NCI-H2107 treated with DMSO at 0.1 percent for 48 hours (cell line): ENCODE data around the gene MPPED2.

Source experiments
- DNase-seq: peaks from one replicate; lab custom pipeline; 2025; ENCODE audit not compliant: unreplicated experiment; lab: John Stamatoyannopoulos, UW

MPPED2 gene

GRCh38 chr11:30535818-30536217, 50.3 kb downstream of the MPPED2 start:
- no peak for DNase-seq

- no peak for DNase-seq
Measured at GRCh38 chr11:30533445-30533947, 52.7 kb downstream of the MPPED2 start.

GRCh38 chr11:30527566-30527965, 58.6 kb downstream of the MPPED2 start:
- no peak for DNase-seq

GRCh38 chr11:30526558-30526957, 59.6 kb downstream of the MPPED2 start:
- DNase-seq, result no peak

GRCh38 chr11:30522536-30523243, 63.5 kb downstream of the MPPED2 start:
- no peak for DNase-seq

GRCh38 chr11:30521297-30522071, 64.7 kb downstream of the MPPED2 start:
- no peak for DNase-seq

DNA sequence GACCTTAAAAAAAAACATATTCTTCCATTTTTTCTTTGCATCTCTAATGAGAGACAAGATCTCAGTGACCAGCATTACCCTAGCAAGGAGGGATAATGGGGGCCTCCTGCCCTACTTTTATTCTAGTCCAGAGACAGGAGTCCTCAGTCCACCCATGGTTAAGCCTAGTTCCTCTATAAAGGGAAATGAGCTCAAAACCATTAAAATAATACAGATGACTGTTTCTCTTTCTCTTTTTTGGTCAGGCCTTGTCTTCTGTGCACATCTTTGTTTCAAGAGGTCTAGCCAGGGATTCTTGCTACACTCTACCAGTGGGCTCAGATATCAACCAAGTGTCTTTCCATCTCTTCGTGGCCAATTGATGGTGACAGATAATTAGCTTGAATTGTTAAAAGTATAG, 73.1 kb downstream of the MPPED2 start:
- DNase-seq, result no peak

GRCh38 chr11:30511408-30511807, 74.7 kb downstream of the MPPED2 start:
- DNase-seq, result no peak

DNA sequence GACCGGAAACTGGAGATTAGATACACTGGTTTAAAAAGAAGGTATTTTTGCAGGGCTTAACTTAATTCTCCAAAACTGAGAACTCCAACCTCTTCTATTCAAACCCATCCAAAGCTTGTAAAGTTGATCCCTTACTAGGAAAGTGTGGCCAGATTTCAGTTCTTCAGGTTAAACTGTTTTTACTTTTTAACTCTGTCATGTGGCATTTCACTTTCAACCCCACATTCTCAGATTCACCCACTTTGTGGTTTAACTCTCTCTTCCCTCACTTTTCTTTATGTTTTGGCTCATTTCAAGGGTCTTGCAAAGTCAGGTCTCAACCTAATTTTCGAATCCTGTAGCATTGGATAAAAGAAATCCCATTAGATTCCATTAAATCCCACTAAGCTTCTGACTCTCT, 75.4 kb downstream of the MPPED2 start:
- no peak for DNase-seq

DNA sequence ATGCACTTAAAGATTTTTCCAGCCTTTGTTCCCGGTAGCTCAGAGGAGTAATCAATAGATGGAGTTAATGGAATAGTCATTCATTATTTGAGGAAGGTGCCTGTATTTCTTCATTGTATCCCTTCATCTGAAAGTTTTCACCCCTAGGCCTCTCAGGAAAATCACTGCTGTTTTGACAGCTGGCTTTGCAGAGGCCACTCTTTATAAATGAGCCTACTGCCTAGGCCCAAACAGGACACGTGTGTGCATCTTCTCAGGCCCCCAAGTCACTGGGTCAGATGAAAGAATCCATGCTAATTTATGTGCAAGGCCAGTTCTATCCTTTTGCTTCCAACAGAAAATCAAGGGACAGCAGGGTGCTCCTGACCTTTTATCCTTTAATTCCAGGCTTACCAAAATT, 76.8 kb downstream of the MPPED2 start:
- DNase-seq, result no peak

- DNase-seq, result no peak
Measured at GRCh38 chr11:30508594-30508993, 77.6 kb downstream of the MPPED2 start.

DNA sequence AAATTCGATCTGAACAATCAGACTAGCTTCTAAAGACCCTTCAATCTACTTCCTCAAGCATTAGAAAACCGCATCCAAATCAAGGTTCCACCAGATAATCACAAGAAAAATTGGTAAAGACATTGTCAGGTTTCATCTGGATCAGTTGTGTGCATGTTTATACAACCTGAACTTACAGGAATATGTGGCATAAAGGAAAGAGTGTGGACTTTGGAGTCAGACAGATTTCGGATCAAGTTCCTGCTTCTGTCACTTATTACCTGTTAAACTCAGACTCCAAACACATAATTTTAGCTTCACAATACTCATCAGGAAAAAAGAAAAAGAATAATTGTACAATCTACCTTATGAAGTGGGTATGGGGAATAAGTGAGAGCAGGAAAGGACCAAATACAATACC, 80.5 kb downstream of the MPPED2 start:
- DNase-seq, result no peak

GRCh38 chr11:30504468-30504867, 81.7 kb downstream of the MPPED2 start:
- no peak for DNase-seq

DNA sequence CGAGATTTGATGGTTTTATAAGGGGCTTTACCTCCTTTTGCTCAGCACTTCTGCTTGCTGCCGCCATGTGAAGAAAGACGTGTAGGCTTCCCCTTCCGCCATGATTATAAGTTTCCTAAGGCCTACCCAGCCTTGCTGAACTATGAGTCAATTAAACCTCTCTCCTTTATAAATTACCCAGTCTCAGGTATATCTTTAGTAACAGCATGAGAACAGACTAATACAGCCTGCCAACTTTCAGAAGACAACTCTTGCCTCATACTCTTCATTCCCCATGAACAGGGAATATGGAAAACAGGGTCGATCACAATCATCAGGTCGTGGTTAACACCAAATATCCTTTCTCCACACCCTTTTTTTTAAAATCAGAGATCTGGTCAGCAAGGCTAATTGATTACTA, 83.0 kb downstream of the MPPED2 start:
- DNase-seq, result no peak

- DNase-seq, result no peak
Measured at GRCh38 chr11:30502305-30502704, 83.8 kb downstream of the MPPED2 start.

DNA sequence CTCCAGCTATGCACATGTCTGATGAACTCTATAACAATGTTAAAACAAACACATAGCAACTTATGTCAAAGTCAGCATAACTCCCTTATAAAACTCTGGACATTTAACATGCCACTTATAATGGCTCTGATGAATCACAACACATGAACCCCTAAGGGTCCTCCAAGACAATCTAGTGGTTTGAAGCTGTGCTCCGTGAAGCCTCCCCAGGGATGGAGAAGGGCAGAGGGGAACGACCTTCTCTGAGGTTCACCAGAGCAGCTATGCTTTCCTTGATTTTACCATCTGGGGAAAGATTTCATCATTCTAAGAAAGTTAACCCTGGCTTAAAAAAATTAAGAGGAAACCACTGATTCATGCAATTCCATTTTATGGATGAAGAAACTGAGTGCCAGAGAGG, 84.4 kb downstream of the MPPED2 start:
- DNase-seq, result no peak

DNA sequence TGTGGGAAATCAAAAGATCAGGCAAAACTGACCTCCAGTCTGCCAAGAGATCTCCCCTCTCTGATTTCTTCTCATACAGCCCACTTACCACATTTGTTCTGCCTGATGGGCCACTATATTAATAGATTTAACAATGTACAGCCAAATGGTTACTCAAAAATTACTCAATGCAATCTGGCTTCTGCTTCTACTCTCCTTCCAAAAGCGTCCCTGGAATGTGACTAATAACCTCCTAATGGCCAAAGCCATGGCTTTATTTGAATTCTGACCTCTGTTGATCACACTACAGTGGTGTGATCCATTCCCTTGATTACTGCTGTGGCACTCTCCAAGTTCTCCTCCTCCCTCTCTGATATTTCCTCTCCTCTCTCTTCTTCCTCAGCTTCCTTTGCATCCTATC, 86.2 kb downstream of the MPPED2 start:
- DNase-seq, result no peak

DNA sequence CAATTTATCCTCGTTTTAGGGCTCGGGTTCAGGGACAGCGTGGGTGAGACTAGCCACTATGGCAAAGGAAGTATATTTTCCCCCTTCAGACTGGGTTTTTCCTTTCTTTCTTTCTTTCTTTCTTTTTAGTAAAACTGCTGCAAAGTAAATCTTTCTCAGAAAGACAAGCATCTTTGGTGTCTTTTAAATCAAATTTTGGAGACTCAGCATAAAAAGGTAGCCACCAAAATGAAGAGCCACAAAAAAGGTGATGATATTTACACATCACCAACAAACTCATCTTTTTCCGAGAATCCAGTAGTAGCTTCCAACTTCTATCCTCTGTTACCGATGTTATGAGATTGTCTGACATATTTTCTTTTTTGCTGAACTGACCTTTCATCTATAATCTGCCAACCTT, 88.6 kb downstream of the MPPED2 start:
- DNase-seq, result no peak

GRCh38 chr11:30496935-30497334, 89.2 kb downstream of the MPPED2 start:
- no peak for DNase-seq

GRCh38 chr11:30495437-30495836, 90.7 kb downstream of the MPPED2 start:
- DNase-seq, result no peak

GRCh38 chr11:30489511-30489910, 96.6 kb downstream of the MPPED2 start:
- no peak for DNase-seq

- no peak for DNase-seq
Measured at GRCh38 chr11:30489076-30489475, 97.1 kb downstream of the MPPED2 start.
